SK-N-SH treated with all-trans-retinoic acid at 6 μM for 48 hours (cell line): ENCODE measurements around the gene KRT40.

ENCODE experiments used
- CREB5 ChIP-seq: fragments of 250-450 bp; sonication (Bioruptor Pico); IDR thresholded peaks from 2 replicates; pipeline ENCODE4 v1.5.1; 2020; ENCODE audit warnings: low read depth, mild to moderate bottlenecking, moderate library complexity
- CSRNP3 ChIP-seq: fragments of 250-450 bp; sonication (Bioruptor Pico); IDR thresholded peaks from 2 replicates; pipeline ENCODE4 v1.5.1; 2021; ENCODE audit warnings: mild to moderate bottlenecking, moderate library complexity
- ISL1 ChIP-seq: fragments of 250-450 bp; sonication (Bioruptor Pico); IDR thresholded peaks from 2 replicates; pipeline ENCODE4 v2.1.2; 2022; ENCODE audit warnings: mild to moderate bottlenecking, moderate library complexity
- ZNF565 ChIP-seq: fragments of 450-650 bp; formaldehyde crosslinking; conservative IDR thresholded peaks from 2 replicates; pipeline ENCODE4 v1.5.0; 2020; ENCODE audit warnings: low read depth, mild to moderate bottlenecking, moderate library complexity
- ZNF8 ChIP-seq: fragments of 450-650 bp; formaldehyde crosslinking; IDR thresholded peaks from 2 replicates; pipeline ENCODE4 v1.5.0; 2020; ENCODE audit warnings: mild to moderate bottlenecking, moderate library complexity

- TF ChIP-seq ZNF8 (CRISPR knock-in tag) = no peak
- no peak for TF ChIP-seq ZNF565 (CRISPR knock-in tag)
- TF ChIP-seq ISL1 (CRISPR knock-in tag) = no peak
- TF ChIP-seq CREB5 (CRISPR knock-in tag) = no peak
- TF ChIP-seq CSRNP3 (CRISPR knock-in tag) = no peak
Observed at GRCh38 chr17:41026715-41027471, 42.8 kb upstream of the KRT40 start, which contains the start of gene KRTAP1-5.
